Esophagus squamous epithelium (tissue), 5 donors: ENCODE data around the gene PAFAH2. TPM values are rescaled to one million over a fixed set of nuclear protein-coding genes. Genes with fewer than 3 reads are reported as not detected.

Experiments used
- DNase-seq: peaks from one replicate; lab custom pipeline; 2025; lab: John Stamatoyannopoulos, UW
- H3K27ac ChIP-seq, 4 donors: fragments of 200-600 bp; sonication (generic); one replicate each; pipeline ENCODE4 v1.5.1; 2016 to 2019; ENCODE audit warnings: mild to moderate bottlenecking in 1 of 4
- H3K27me3 ChIP-seq, 4 donors: fragments of 200-600 bp; sonication (generic); 1 replicate in 3 of 4; 2 replicates in 1 of 4; pipeline versions ENCODE4 v1.5.1 to v1.6.0; 2017 to 2021; ENCODE audit warnings: antibody characterized with exemption in 1 of 4
- H3K36me3 ChIP-seq, 3 donors: fragments of 200-600 bp; sonication (generic); one replicate each; pipeline ENCODE4 v1.5.1; 2016 to 2019
- H3K4me1 ChIP-seq, 3 donors: fragments of 200-600 bp; sonication (generic); one replicate each; pipeline ENCODE4 v1.5.1; 2017 to 2019
- H3K4me3 ChIP-seq, 4 donors: fragments of 200-600 bp; sonication (generic); 1 replicate in 3 of 4; 2 replicates in 1 of 4; pipeline ENCODE4 v1.5.1; 2016 to 2019; ENCODE audit warnings: mild to moderate bottlenecking in 2 of 4, moderate library complexity in 1 of 4
- H3K9me3 ChIP-seq, 3 donors: fragments of 200-600 bp; sonication (generic); one replicate each; pipeline ENCODE4 v1.5.1; 2016 to 2019
- POLR2A ChIP-seq, 4 donors: fragments of 450-650 bp; IDR thresholded peaks; one replicate each; pipeline ENCODE4 v1.6.1; 2017; ENCODE audit warnings: antibody characterized with exemption in 4 of 4, mild to moderate bottlenecking in 4 of 4, moderate library complexity in 3 of 4
- WGBS, 2 donors: methylation state at CpG; one replicate each; pipeline ENCODE4 v1.1.5; 2018; 5-methylcytosine and 5-hydroxymethylcytosine counted together
- intact Hi-C: fragments of 100-400 bp; cut with DNase I; formaldehyde crosslinking; loops from one replicate; pipeline ENCODE4 v1.15.0; 2022
- total RNA-seq, 4 donors: library from RNA; depleted of rRNA; stranded (reverse); fragments of >200 nt; gene quantifications; one replicate each; pipeline ENCODE4 v1.1.0, GENCODE V29; 2016
- TF ChIP-seq, protein P1 (sequence below), 6 experiments: fragments of 450-650 bp in 4 of 6; fragments of 200-600 bp in 2 of 6; sonication (generic) in 2 of 6; IDR thresholded peaks; one replicate each; pipeline ENCODE4 v1.5.1; 2016 to 2019; ENCODE audit warnings: antibody characterized with exemption in 6 of 6, mild to moderate bottlenecking in 4 of 6, moderate library complexity in 4 of 6
- donor health status: DM: yes; HTN: yes; CAD: no.

PAFAH2 gene
- total RNA-seq, 4 donors from 2014 or later: 8.3 to 17.2 (median 11.7) TPM

DNA sequence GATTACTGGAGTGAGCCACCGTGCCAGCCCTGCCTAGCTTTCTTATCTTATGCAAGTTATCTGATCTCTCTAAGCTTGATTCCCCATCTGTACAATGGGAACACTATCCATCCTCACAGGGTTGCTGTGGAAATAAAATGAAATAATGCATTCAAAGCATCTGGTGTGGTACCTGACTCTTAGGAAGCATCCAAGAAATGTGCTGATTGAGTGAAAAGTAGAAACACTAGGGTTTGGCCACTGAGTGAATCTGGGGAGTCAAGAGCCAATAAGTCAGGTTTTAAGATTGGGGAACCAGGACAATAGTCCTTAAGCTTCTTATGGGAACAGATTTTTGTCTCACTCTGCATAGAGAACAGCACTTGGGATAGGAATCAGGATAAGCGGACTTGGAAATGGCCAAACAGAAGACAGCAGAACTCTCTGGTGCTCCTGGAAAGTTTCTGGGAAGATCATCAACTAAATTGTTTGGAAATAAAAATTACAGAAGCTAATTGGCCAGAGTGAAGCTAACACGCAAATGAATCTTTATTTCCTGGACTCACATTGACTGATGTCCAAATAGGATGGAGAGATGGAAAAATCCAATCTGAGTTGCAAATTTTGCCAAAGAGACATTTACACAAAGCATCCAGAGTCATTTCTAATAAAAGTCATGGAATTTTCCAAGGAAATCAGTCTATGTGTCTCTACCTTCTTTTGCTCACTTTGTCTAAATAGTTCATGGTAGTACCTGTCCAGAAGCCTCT is 3.3 kb downstream of the PAFAH2 start:
- intact Hi-C loops: loop anchor here (10.0 kb wide), 1 partner anchor 170 kb away; no protein-coding TSS in a partner anchor
- H3K9me3 ChIP-seq: no peaks in the 10 kb centered on the region
- WGBS, 2 donors: 93 to 97% methylated on average over 3 of the region's 3 CpGs
- peaks cover 11 to 23% (median 15%) of the 10 kb centered on the region in 3 donors for H3K4me1 ChIP-seq
- H3K27me3 ChIP-seq: no peaks in the 10 kb centered on the region
- TF ChIP-seq, protein P1, sequence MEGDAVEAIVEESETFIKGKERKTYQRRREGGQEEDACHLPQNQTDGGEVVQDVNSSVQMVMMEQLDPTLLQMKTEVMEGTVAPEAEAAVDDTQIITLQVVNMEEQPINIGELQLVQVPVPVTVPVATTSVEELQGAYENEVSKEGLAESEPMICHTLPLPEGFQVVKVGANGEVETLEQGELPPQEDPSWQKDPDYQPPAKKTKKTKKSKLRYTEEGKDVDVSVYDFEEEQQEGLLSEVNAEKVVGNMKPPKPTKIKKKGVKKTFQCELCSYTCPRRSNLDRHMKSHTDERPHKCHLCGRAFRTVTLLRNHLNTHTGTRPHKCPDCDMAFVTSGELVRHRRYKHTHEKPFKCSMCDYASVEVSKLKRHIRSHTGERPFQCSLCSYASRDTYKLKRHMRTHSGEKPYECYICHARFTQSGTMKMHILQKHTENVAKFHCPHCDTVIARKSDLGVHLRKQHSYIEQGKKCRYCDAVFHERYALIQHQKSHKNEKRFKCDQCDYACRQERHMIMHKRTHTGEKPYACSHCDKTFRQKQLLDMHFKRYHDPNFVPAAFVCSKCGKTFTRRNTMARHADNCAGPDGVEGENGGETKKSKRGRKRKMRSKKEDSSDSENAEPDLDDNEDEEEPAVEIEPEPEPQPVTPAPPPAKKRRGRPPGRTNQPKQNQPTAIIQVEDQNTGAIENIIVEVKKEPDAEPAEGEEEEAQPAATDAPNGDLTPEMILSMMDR (IDR thresholded peaks at IDR 0.05): no peak
- no peak for TF ChIP-seq POLR2A (IDR thresholded peaks at IDR 0.05)
- no peak overlapping the region for H3K27ac ChIP-seq
- no peak overlapping the region for H3K4me3 ChIP-seq
- H3K36me3 ChIP-seq: peaks cover 0 to 29% (median 0%) of the 10 kb centered on the region in 3 donors
- DNase-seq: no peak

DNA sequence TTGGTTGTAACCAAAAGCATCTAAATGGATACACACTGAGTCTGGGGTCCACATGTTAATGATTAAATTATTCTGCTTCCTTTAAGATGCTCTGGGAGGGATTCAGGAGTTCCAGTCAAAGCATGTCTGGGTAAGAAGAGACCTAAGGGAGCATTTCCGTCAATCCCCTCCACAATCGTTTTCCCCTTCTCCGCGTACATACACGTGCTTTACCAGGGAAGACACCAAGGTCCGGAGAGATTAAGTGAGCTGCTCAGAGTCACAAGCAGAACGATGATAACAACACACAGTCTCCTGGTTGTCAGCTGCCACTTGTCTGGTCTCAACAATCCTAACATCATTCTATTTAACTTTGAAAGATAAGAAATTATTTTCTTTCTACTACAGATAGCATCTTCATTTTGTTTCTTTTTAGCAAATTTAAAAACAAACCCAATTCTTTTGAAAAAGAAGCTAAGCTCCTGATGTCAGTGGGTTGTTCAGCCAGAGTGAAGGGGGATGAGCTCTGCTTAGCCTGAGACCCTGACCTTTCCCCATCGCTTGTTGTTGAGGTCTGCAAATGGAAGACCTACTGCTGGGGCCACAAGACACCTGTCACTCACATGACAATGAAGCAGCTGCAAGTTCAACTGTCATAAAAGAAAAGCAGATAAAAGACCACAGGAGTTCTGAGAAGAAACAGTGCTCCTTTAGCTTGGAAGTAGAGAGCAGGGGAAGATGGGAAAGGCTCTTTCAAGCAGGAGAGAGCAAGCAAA is 4.5 kb downstream of the PAFAH2 start:
- intact Hi-C loops: loop anchor here (10.0 kb wide), 1 partner anchor 169 kb away; no protein-coding TSS in a partner anchor
- 82 to 85% methylated on average over 8 of the region's 8 CpGs for whole genome bisulfite sequencing, 2 donors
- no peak for DNase-seq
- H3K4me3 ChIP-seq: no peak overlapping the region
- H3K9me3 ChIP-seq: no peaks in the 10 kb centered on the region
- H3K27me3 ChIP-seq: no peaks in the 10 kb centered on the region
- H3K4me1 ChIP-seq: peaks cover 7 to 17% (median 9%) of the 10 kb centered on the region in 3 donors
- H3K36me3 ChIP-seq: peaks cover 0 to 39% (median 0%) of the 10 kb centered on the region in 3 donors
- no peak overlapping the region for H3K27ac ChIP-seq
- TF ChIP-seq, protein P1 (IDR thresholded peaks at IDR 0.05): no peak
- no peak for TF ChIP-seq POLR2A (IDR thresholded peaks at IDR 0.05)

- no peaks in the 10 kb centered on the region for H3K27me3 ChIP-seq
- intact Hi-C loops: loop anchor here (10.0 kb wide), 1 partner anchor 168 kb away; no protein-coding TSS in a partner anchor
- DNase-seq: no peak
- WGBS, 2 donors: 95% methylated on average over 8 to 9 of the region's 9 CpGs
- H3K4me3 ChIP-seq: no peak overlapping the region
- H3K4me1 ChIP-seq: peaks cover 6 to 15% (median 8%) of the 10 kb centered on the region in 3 donors
- TF ChIP-seq POLR2A (IDR thresholded peaks at IDR 0.05): no peak
- TF ChIP-seq, protein P1 (IDR thresholded peaks at IDR 0.05): no peak
- no peak overlapping the region for H3K27ac ChIP-seq
- no peaks in the 10 kb centered on the region for H3K9me3 ChIP-seq
- H3K36me3 ChIP-seq: peaks cover 0 to 46% (median 3%) of the 10 kb centered on the region in 3 donors
These were observed 5.1 kb downstream of the PAFAH2 start for GRCh38 chr1:25992689-25993171.

GRCh38 chr1:25991937-25992688 is 5.8 kb downstream of the PAFAH2 start:
- intact Hi-C loops: loop anchor here (10.0 kb wide), 1 partner anchor 167 kb away; no protein-coding TSS in a partner anchor
- WGBS, 2 donors: 81 to 84% methylated on average over 5 of the region's 5 CpGs
- H3K27me3 ChIP-seq: no peaks in the 10 kb centered on the region
- no peak for DNase-seq
- peaks cover 5 to 11% (median 7%) of the 10 kb centered on the region in 3 donors for H3K4me1 ChIP-seq
- H3K4me3 ChIP-seq: no peak overlapping the region
- TF ChIP-seq, protein P1 (IDR thresholded peaks at IDR 0.05): no peak
- no peak for TF ChIP-seq POLR2A (IDR thresholded peaks at IDR 0.05)
- no peaks in the 10 kb centered on the region for H3K9me3 ChIP-seq
- peaks cover 0 to 52% (median 8%) of the 10 kb centered on the region in 3 donors for H3K36me3 ChIP-seq
- H3K27ac ChIP-seq: no peak overlapping the region
